Measurements from ENCODE around the gene PLEKHO1. TPM values are rescaled to one million over a fixed set of nuclear protein-coding genes. Genes with fewer than 3 reads are reported as not detected.
A peak's percentile ranks its signal among the peaks of the same experiment; 100 is the strongest.

PLEKHO1 gene
- total RNA-seq, 1 experiment from 2014 or later = 50.1 TPM

DNA sequence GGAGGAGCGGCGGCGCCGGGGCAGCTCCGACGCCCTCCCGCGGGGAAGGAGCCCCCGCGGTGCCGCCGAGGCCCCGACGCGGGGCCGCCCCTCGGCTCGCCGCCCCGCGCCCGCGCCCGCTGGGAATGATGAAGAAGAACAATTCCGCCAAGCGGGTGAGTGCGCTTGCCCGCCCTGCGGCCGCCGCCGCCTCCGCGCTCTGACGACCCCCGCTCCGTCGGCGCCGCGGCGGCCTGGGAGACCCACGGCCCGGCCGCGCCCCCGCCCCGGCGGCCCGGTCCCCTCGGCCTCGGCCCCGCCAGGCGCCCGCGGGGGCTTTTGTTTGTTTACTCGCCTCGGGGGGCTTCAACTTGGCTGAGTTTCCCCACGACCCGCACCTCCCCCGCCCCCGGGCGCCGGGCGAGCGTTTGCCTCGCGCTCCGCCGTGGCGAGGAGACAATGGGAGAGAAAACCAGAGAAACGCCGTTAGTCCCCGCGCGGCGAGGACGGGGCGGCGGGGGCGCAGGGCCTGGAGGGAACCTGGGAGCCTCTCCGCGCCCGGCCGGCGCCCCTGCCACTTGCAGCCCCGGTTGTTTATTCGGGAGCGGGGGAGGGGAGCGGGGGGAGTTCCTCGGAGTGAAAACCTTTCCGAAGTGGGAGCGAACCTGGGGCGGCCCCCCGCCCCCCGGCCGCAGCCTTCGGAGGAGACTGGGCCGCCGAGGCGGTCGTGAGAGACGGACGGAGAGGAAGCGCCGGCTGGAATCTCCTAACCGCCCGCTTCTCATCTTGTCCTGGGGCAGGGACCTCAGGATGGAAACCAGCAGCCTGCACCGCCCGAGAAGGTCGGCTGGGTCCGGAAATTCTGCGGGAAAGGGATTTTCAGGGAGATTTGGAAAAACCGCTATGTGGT lies 661 bp downstream of the PLEKHO1 start:
- no peak for DNase-seq (ENCODE audit: low read depth)

DNA sequence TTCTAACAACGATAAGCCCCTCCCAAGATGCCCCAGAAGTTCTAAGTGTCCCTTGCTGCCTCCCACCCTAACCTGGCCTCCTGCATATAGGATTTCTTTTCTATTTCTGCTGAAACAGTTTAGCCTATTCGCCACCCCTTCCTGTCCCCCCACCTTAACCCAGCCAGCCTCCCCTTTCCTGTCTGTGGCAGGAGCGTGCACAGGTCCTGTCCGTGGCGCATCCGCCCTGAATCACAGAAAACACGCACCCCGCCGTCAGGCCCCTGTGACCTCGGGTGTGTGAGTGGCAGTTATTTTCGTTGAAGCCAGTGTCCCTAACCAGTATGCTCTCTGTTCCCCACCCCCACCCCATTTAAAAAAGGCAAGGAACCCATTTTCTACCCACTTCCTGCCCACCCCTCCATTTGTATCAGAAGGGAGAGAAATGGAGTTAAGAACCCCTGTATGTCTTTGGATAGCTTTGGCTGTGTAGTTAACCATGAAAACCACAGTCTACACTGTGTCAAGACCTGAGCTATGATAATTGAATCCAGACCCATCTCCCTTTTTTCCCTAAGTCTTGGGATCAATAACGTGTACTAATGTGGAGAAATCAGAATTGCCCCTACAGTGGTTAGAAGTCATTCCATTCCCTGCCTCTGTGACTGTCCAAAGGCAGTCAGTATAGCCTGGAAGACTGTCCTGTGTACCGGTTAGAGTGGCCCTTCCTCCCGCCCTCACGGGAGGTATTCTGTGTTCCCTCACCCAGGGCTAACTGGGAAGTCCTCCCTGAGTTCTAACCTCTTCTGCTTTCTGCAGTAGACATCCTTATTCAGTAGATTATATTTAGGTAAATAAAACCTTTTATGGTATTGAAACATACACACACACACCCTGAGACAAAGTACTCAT lies 1.8 kb downstream of the PLEKHO1 start:
- DNase-seq (ENCODE audit: low read depth) = no peak

DNA sequence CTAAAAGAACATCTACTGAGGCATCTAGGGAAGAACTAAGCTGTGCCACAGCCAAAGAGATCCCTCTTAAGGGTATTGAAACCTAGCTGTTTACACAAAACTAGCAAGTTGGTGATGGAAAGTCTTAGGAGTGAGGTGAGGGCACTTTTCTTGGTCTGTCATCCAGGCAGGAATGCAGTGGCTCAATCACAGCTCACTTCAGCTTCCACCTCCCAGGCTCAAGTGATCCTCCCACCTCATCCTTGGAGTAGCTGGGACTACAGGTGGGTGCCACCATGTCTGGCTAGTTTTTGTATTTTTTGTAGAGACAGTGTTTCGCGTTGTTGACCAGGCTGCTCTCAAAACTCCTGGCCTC lies 2.4 kb downstream of the PLEKHO1 start:
- DNase-seq (ENCODE audit: low read depth) = peak; percentile 42

DNA sequence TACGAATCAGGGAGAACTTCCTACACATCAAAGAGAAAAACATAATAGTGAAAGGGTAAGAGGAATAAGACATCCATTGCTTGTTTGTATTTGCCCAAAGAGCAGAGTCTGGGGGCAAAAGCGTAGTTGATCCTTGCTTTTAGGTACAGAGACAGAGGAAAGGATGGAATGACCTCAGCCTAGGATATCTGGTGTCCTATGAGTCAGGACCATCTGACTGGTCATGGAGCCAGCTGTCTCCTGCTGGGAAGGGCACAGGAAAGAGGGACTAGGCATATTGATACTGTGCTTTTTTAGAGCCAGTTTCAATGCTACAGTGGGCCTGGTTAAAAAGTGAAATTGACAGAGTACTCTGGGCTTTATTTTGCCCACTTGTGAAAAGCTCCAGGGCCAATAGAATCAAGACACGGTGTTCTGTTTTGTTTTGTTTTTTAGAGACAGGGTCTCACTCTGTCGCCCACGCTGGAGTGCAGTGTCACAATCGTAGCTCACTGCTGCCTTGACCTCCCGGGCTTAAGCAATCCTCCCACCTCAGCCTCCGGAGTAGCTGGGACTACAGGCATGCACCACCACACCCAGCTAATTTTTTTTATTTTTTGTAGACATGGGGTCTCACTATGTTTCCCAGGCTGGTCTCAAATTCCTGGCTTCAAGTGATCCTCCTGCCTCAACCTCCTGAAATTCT lies 3.2 kb downstream of the PLEKHO1 start:
- DNase-seq (ENCODE audit: low read depth) = peak; percentile 79

DNA sequence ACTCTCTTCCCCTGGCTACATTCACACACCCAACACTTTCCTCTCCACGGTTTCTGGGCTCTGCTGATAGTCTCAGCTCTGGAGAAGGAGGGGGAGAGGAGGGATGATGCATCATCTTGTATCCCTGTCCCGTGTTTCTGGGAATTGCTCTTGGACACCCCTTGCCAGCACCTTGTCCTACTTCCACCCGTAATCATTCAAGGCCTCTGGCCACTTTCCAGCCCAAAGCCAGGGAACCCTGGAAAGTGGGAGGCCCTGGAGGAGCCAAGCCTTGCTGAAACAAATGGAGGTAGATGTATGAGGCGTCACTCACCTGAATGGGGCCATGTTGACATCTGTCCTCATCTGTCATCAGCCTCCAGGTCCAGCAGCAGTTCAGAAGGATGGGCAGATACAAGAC lies 4.4 kb downstream of the PLEKHO1 start:
- no peak for DNase-seq (ENCODE audit: low read depth)

DNA sequence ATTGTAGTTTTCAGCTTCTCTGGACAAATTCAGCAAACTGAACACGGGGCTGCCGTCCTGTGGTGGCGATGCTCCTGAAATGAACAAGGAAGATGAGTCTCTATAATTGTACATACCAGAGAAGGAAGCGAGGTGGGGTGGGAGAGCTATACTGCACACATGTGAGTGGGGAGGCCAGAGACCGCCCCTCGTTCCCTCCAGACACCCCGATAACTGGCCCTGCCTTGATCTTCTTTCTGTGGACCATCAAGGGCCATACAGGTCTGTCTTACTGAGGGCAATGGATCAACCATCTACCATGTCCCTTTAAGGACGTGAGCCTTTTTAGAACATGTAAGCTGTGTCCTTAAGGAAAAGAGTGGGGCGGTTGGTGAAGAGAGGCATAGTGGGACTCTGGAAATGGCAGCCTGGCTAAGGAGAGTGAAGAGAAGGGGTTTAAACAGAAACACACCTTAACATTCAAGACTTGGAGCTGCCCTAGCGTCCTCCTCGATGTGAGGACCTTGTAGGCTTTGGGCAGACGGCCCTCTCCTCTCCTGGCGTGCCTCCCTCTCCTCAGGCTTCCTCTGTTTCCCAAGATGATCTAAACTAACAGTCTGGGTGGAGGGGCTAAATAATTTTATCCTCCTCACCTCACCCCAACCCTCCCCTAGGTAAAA lies 5.8 kb downstream of the PLEKHO1 start:
- DNase-seq (ENCODE audit: low read depth) = no peak

DNA sequence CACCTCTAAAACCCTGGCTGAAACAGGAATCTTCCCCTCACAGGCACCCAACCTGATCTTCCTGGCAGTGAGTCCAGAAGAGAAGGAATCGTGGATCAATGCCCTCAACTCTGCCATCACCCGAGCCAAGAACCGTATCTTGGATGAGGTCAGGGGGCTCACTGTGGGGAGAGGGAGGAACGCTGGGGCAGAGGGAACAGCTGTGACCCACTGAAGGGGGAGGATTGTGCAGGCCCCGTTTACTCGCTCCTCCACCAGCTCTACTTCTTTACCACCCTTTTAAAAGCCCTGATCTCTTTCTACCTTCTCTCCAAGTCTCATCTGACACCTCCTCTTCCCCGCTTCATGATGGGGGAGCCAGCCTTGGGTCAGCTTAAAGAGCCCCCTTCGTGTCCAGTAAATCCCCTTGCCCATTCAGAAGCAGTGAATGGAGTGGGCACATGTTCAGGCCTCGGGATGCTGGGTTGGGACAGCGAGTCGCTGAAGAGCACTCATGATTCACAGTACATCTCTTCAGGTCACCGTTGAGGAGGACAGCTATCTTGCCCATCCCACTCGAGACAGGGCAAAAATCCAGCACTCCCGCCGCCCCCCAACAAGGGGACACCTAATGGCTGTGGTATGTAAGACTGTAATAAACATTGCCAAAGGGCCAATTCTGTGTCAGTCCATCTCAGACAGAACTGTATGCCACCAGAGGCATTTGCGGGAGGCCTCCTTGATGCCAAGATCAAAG lies 7.3 kb downstream of the PLEKHO1 start:
- peak; percentile 31 for DNase-seq (ENCODE audit: low read depth)

DNA sequence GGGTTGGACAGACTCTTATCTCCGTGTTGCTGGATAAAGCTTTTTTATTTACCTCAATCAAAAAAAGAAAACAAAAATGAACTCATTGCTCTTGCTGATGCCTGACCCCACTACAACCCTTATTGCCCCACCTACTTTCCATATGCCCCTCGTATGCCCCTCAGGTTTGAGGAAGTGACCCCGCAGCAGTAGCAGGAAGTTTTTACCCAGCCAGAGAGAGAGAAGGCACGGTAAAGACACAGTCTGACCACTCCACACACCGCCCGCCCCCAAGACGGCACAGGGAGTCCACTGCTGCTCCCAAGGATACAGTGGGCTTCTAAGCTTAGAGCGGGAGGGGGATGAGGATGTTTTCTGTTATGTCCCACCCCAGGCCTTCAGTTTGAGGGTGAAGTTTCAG lies 9.8 kb downstream of the PLEKHO1 start:
- no peak for DNase-seq (ENCODE audit: low read depth)

DNA sequence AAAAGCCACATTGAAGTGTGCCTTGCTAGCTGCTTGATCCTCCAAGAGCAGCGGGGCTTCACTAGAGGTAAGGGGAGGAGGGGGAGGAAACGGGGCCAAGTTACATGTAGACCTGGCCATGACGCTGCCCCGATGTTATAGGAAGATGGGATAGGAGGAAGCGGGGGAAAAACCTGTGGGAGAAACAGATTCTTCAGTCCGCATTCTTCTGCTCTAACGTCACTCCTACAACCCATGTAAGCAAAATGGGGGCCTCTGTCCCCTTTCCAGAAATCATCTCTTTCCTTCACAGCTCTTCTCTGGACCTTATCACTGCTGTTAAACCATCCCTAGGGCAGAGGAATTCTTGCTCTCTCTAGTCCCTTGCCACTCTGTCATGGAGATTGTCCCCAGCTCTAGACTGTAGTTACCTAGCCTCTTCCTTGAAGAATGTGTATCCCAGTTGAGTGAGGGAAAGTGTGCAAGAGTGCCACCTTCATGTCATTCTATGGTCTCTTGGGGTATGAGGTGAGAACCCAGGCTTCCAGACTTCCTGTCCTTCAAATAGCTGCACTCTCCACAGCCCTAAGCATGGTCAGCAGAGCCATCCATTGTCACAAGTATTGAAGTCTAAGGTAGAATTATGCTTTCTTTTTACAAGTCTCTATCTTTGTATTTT lies 11.4 kb downstream of the PLEKHO1 start:
- DNase-seq (ENCODE audit: low read depth) = no peak

DNA sequence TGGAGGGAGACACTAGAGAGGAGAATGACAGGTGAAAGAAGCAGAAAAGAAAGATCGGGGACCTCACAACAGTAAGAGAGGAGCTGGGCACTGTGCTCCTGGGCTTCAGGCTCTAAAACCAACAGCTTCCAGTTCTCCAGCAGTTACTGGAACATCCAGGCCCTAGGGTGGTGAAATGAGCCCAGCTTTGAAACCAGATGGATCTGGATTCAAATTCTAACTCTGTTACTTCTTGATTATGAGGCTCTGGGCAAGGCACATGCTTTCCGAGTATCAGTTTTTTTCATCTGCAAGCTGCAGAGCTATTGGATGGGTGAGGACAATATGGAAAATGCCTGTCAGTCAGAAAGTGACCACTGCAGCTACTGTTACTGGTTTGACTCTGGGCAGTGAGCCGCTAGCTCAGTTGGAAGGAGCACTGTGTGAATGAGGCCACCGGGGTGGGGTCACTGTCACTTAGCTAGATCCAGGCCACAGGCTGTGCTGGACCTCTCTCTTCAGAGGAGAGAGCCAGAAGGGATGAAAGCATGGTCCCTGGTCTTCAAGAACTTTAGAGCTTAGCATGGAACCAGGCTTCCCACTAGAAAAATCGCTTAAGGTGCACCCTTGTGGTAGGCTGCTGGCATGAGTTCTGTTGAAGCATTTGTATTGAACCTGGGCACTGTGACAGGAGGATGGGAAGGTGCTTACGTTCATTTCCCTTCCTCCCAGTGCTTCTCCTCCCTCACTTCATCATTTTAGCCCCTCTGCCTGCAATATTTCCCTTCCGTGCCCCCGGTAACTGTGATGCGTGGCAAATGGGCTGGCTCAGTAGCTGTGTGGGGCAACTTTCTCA lies 12.2 kb downstream of the PLEKHO1 start:
- peak; percentile 34 for DNase-seq (ENCODE audit: low read depth)

DNA sequence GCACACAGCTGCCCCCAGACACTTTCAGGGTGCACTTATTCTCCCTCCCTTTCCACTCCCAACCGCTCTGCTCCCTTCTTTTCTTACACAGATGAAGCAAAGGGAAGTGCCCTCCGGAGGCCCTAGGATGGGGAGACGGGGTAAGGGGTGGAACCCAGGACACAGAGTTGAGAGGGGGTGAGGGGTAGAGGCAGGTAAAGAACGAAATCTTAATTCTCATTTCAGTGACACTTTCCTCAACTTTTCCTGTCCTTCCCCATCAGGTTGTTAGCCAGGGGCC lies 12.8 kb downstream of the PLEKHO1 start:
- DNase-seq (ENCODE audit: low read depth) = no peak

DNA sequence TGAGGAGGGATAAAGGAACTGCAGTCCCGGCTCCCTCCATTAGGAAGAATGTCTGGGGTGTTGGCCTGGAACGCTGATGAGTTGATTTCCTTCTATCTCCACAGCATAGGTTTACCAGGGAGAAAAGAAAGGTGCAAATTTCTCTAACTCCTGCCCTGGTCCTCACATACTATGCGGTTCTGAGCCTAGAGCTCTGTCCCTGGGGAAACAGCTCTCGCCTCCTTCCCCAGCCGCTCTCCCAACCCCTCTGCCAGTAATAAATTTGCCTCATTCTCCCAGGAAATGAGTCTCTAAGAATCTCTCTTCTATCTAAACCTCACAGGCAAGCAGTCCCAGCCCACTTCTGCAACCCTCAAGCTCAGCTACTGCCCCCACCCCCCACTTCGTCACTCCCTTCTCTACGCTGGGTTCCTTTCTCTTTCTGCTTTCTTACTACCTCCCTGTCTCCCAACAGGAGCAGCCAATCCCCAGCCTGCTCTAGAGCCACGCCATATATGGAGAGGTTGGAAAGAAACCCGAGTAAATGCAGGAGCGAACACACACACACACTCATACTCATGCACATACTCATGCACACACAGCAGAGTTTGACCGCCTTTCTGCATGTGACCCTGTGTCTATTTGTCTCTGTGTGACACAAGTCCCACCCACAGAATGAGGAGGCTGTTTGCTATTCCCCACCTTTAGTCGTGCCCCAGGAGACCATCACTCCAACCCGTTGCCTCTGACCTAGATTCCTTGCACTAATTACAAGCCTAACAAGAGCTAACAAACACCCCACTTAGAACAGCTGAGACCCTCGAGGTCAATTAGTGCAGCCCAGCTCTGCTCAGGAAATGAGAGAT lies 13.4 kb downstream of the PLEKHO1 start:
- peak; percentile 99 for DNase-seq (ENCODE audit: low read depth)

DNA sequence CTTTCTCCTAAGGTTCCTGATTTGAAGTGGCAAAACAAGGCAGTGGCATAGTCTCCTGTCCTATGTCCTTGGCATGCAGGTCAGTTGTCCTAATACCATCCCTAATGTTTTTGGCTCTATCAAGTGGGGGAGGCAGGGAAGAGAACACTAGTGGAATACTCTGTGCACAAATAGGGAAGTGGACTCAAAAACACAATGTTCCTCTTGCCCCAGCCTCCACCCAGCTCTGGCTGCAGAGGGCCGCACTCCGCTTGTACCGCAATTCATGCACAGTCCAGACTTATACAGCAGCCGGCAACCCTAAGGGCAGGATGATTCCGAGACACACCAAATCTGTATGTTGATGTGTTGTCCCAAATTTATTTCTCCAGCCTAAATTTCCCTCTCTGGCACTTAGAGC lies 14.5 kb downstream of the PLEKHO1 start:
- DNase-seq (ENCODE audit: low read depth) = no peak

DNA sequence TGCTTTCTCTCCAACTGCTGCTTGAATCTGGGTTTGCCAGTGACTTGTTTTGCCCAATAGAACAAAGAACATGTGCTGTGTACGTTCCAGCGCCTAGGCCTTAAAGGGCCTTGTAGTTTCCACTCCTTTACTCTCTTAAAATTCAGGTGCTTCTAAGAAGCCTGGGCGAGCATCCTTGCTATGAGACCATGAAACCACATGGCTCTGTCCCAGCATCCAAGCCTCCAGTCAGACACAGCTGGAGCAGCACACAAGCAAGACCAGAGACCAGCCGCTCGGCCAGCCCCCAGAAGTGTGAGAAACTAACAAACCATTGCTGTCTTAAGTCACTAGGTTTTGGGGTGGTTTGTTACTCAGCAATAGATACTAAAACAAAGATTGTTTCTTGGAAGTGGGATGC lies 15.1 kb downstream of the PLEKHO1 start:
- DNase-seq (ENCODE audit: low read depth) = no peak

DNA sequence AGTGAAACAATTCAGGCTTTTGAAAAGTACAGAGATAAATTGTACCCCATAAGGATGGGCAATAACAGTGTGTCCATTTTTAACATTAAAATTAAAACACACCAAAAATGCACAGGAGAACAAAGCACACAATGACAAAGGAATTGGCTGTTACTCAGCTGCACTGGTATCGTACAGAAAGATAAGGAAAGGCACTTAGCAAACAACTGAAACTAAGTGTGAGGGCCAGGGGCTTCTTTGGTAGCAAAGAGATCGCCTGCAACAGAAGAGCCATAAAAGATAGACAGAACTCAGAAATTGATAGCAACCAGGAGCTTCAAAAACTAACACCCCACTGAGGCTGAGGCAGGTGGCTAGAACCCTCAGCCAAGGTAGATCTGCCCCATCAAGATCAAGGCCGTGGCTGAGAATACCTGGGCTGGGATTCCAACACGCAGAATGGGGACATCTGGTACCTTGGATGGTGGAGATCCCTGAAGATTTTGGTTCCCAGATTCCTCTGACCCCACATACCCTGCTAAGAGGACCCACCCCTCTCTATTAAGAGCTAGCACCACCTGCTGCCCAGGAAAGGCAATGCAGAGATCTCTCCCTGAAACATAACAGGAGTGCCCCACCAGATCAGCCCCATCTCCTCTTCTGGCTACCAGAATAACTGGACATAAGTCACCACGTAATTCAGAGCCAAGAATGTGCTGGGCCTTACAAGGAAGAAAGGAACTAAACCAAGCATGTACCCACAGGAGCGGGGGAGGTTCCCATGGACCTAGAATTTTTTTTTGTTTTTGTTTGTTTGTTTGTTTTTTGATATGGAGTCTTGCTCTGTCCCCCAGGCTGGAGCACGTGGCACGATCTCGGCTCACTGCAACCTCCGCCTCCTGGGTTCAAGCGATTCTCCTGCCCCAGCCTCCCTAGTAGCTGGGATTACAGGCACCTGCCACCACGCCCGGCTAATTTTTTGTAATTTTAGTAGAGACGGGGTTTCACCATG lies 16.2 kb downstream of the PLEKHO1 start:
- peak; percentile 59 for DNase-seq (ENCODE audit: low read depth)

DNA sequence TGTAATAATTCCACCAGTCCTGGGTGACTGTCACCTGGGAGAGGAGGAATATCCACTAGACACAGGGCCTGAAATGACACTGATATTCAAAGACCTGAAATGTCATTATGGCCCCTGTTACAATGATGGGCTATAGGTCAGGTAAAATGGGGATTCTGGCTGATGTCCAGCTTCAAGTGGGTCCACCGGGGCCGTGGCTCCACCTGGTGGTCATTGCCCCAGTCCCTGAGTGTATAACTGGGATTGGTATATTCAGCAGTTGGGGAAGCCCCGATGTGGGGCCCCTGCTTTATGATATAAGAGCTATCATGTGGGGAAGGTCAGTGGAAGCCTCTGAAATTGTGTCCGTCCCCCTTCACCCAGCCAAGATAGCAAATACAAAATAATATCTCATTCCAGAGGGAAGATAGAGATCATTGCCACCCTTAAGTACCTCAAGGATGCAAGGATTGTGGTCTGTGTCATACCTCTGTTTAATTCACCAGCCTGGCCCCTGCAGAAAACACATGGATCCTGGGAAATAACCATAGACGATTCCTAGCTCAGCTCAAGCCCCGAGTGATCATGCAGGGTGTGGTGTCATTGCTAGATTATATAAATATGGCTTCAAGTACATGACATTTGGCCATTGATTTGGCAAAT lies 19.4 kb downstream of the PLEKHO1 start:
- peak; percentile 59 for DNase-seq (ENCODE audit: low read depth)

DNA sequence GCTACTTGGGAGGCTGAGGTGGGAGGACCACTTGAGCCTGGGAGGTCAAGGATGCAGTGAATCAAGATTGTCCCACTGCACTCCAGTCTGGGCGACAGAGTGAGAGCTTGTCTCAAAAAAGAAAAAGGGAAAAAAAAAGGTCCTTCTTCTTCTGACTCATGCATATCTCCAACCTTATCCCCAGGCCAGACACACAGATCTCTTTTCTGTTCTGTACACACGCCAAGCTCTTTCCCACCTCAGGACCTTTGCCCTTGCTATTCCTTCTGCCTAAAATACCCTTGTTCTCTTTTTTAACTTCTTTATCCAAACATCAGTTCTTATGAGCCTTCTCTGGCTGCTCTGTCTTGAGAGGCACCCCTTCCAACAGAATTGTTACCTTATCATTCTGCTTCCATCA lies 22.1 kb downstream of the PLEKHO1 start:
- DNase-seq (ENCODE audit: low read depth) = no peak

Measured in HT1080 (cell line).